ENCODE data around the gene TRPM4.

TRPM4 gene

GRCh38 chr19:49157445-49158224, at the start of gene TRPM4:
Gene TRPM4, plus strand, starts transcription at chr19:49157792. Its CDS starts 75 bp downstream, at chr19:49157867.
- Histone ChIP-seq H4K20me1 (no peaks in the 10 kb centered on the region), H3K9me3 (no peaks in the 10 kb centered on the region), H3K4me1 (peaks cover 78% of the 10 kb centered on the region), H3K36me3 (no peaks in the 10 kb centered on the region), H3K27me3 (no peaks in the 10 kb centered on the region), H3K9ac (peak within 1 kb of the TSS; percentile 77), H3K4me2 (peak within 1 kb of the TSS; percentile 92), H3K27ac (peak within 1 kb of the TSS; percentile 55), H3K4me3 (peak within 1 kb of the TSS; percentile 81)
- no peak for TF ChIP-seq Cebpa-rat (IDR thresholded peaks at IDR 0.05)

DNA sequence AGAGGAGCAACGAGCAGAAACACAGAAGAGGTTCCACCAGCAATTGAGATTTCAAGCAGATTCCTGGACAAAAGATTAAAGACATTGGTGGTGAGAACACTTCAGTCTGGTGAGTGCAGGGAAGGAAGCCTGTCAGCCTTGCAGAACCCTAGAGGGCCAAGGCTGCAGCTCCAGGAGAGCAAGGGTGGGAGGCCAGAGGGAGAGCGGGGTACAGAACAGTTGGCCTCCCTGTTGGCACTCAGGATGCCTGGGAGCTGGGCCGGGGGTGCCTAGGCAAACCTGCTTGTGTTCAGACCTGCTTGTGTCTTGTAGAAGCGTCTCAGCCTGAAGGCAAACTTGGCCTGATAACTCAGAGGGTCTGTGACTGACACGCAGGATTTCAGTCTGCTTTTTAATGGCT, 48.5 kb upstream of the TRPM4 start:
- H3K27me3 ChIP-seq = no peaks in the 10 kb centered on the region
- H3K4me1 ChIP-seq = peaks cover 40% of the 10 kb centered on the region
- no peak for TF ChIP-seq Cebpa-rat (IDR thresholded peaks at IDR 0.05)
- H3K9me3 ChIP-seq = no peaks in the 10 kb centered on the region
- H3K9ac ChIP-seq = no peak overlapping the region
- H3K4me3 ChIP-seq = no peak overlapping the region
- peaks cover 60% of the 10 kb centered on the region for H3K36me3 ChIP-seq
- peaks cover 61% of the 10 kb centered on the region for H4K20me1 ChIP-seq
- H3K4me2 ChIP-seq = no peak overlapping the region
- peak overlapping the region; percentile 7; the same call in 1 of the 2 replicates for H3K27ac ChIP-seq

- Histone ChIP-seq H3K27ac (no peak overlapping the region), H3K4me2 (no peak overlapping the region), H3K4me3 (no peak overlapping the region), H3K4me1 (peaks cover 37% of the 10 kb centered on the region), H4K20me1 (peaks cover 58% of the 10 kb centered on the region), H3K27me3 (no peaks in the 10 kb centered on the region), H3K9me3 (no peaks in the 10 kb centered on the region), H3K36me3 (peaks cover 60% of the 10 kb centered on the region), H3K9ac (no peak overlapping the region)
- TF ChIP-seq Cebpa-rat (IDR thresholded peaks at IDR 0.05) = no peak
Observed at GRCh38 chr19:49109569-49110233, 47.9 kb upstream of the TRPM4 start.

GRCh38 chr19:49110567-49110966, 47.0 kb upstream of the TRPM4 start:
- Histone ChIP-seq H3K9me3 (no peaks in the 10 kb centered on the region), H3K9ac (no peak overlapping the region), H4K20me1 (peaks cover 50% of the 10 kb centered on the region), H3K27ac (no peak overlapping the region), H3K4me1 (peaks cover 37% of the 10 kb centered on the region), H3K36me3 (peaks cover 51% of the 10 kb centered on the region), H3K27me3 (no peaks in the 10 kb centered on the region), H3K4me3 (no peak overlapping the region), H3K4me2 (no peak overlapping the region)
- no peak for TF ChIP-seq Cebpa-rat (IDR thresholded peaks at IDR 0.05)

DNA sequence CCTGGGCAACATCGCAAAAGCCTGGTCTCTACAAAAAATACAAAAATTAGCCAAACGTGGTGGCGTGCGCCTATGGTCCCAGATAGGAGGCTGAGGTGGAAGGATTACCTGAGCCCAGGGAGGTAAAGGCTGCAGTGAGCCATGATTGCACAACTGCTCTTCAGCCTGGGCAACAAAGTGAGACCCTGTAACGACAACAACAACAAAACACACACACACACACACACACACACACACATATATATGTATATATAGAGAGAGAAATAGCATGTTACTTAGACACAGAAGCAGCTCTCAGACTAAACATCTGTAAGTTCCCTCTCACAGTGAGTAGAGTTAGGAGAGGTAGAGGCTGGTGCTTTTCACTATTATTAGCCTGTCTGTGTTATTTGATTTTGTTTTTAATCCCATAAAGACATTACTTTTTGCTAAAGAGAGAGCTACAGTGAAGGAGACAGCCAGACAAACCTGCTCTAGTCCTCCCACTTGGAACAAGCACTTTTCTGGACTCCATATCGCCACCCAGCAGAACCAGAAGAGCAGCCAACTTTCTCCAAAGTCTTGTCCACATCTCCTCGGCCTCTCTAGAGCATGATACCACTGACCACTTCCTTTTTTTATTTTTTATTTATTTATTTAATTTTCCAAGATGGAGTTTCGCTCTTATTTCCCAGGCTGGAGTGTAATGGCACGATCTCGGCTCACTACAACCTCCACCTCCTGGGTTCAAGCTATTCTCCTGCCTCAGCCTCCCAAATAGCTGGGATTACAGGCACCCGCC, 46.2 kb upstream of the TRPM4 start:
- no peaks in the 10 kb centered on the region for H3K9me3 ChIP-seq
- peaks cover 43% of the 10 kb centered on the region for H3K36me3 ChIP-seq
- peaks cover 41% of the 10 kb centered on the region for H4K20me1 ChIP-seq
- no peak overlapping the region for H3K27ac ChIP-seq
- H3K9ac ChIP-seq = no peak overlapping the region
- H3K4me2 ChIP-seq = no peak overlapping the region
- no peak overlapping the region for H3K4me3 ChIP-seq
- no peak for TF ChIP-seq Cebpa-rat (IDR thresholded peaks at IDR 0.05)
- H3K27me3 ChIP-seq = no peaks in the 10 kb centered on the region
- peaks cover 37% of the 10 kb centered on the region for H3K4me1 ChIP-seq

DNA sequence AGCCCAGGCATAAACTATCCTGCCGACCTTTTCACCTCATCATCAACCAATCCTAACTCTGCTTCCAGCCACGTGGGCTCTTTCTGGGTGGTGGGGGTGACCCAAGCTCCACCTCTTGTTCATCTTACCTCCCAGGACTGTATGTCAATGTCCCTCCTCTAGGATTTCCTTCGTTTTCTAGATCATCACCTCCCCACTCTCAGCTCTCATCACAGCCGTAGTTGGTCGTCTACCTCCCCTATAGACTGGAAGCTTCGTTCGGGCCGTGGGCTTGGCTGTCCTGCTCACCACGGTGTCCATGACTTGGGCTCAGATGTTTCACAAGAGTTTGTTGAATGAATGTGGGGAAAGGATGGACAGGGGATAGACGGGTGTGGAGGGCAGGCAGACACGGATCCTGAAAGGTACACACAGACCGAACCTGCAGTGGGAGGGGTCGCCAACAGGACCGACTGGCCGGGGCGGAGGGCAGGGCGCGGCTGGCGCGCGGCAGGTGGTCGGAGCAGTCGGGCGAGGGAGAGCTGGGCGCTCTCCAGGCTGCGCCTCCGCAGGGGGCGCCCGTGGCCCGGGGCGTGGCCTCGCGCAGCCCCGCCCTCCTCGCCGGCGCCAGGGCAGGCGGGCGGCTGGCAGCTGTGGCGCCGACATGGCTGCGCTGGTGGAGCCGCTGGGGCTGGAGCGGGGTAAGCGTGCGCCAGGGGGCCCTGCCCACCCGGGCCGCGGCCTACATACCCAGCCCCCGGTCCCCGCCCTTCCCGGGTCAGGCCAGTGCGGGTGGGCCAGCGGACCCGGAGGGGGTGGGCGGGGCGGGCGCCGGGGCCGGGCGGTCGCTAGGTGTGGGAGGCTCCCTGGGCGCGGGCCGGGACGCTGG, 43.6 kb upstream of the TRPM4 start, which contains the start of gene LIN7B:
TSS of gene LIN7B (plus strand) at position 609 of the 868 bp plus-strand sequence. CDS start at position 644, 35 bp downstream.
- H3K4me2 ChIP-seq = peak within 1 kb of the TSS; percentile 97
- TF ChIP-seq Cebpa-rat (IDR thresholded peaks at IDR 0.05) = no peak
- H3K36me3 ChIP-seq = peaks cover 17% of the 10 kb centered on the region
- peak within 1 kb of the TSS; percentile 86 for H3K4me3 ChIP-seq
- no peaks in the 10 kb centered on the region for H3K9me3 ChIP-seq
- no peaks in the 10 kb centered on the region for H3K27me3 ChIP-seq
- peaks cover 51% of the 10 kb centered on the region for H3K4me1 ChIP-seq
- peak within 1 kb of the TSS; percentile 63 for H3K27ac ChIP-seq
- H4K20me1 ChIP-seq = peaks cover 15% of the 10 kb centered on the region
- peak within 1 kb of the TSS; percentile 82 for H3K9ac ChIP-seq

DNA sequence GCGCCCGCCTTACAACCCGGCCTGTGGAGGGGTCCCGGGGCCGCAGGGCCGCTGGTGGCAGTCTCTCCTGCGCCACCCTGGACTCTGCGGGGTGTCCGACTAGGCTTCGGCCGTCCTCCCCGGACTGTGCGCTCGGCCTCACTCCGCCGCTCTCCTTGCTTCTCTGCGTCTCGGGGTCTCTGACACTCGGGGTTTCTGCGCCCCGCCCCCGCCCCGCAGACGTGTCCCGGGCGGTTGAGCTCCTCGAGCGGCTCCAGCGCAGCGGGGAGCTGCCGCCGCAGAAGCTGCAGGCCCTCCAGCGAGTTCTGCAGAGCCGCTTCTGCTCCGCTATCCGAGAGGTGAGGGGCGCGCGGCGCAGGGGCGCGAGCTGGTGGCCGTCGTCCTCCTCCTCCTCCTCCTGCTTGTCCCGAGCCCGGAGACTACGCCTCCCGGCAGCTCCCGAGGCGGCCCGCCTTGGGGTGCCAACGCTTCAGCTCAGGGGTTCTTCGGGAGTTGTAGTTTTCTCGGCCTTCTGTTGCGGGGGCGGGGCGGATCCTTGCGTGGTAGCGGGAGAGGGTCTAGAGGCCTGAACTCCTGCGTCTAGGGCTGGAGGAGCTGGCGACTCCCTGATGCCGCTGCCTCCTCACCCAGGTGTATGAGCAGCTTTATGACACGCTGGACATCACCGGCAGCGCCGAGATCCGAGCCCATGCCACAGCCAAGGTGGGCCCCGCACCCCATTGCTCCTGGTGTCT, 42.8 kb upstream of the TRPM4 start:
- Histone ChIP-seq H3K9ac (peak overlapping the region; percentile 82), H4K20me1 (peaks cover 9% of the 10 kb centered on the region), H3K27me3 (peaks cover 5% of the 10 kb centered on the region), H3K4me2 (peak overlapping the region; percentile 97), H3K36me3 (peaks cover 9% of the 10 kb centered on the region), H3K4me3 (peak overlapping the region; percentile 86), H3K9me3 (no peaks in the 10 kb centered on the region), H3K27ac (peak overlapping the region; percentile 63), H3K4me1 (peaks cover 52% of the 10 kb centered on the region)
- no peak for TF ChIP-seq Cebpa-rat (IDR thresholded peaks at IDR 0.05)

DNA sequence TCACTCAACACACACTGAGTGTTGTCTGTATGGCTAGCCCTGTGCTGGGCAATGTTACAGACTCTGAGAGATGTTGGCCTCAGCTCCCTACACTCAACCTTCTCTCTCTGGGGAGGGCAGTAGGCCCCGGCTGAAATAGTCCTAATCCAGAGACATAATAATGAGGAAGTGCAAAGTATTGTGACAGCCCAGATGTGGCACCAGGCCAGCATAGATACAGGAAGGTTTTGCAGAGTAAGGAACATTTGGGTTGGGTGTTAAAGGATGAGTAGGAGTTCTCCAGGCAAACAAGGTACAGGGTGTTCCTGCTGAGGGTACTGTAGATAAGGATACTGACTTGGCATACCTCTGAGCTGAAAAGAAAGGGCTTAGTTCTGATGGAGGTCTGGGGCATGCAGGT, 41.0 kb upstream of the TRPM4 start:
- Histone ChIP-seq H3K4me3 (no peak overlapping the region), H3K27me3 (peaks cover 22% of the 10 kb centered on the region), H4K20me1 (peaks cover 19% of the 10 kb centered on the region), H3K27ac (no peak overlapping the region), H3K4me1 (peaks cover 64% of the 10 kb centered on the region), H3K36me3 (no peaks in the 10 kb centered on the region; the same call in 1 of the 2 replicates), H3K4me2 (peak overlapping the region; percentile 33), H3K9ac (no peak overlapping the region), H3K9me3 (no peaks in the 10 kb centered on the region)
- TF ChIP-seq Cebpa-rat (IDR thresholded peaks at IDR 0.05) = no peak

Data from BLaER1 (cell line).